CD4-positive, CD25-positive, alpha-beta regulatory T cell (primary cell): Measurements from ENCODE around the gene DNAJC18. TPM values are rescaled to one million over a fixed set of nuclear protein-coding genes. Genes with fewer than 3 reads are reported as not detected.
A peak's percentile ranks its signal among the peaks of the same experiment; 100 is the strongest.
"Not testable (repeated sequence)": the region's sequence is repeated elsewhere in the genome, so short reads cannot be mapped to it uniquely, and the experiment has no call there.

Experiments used
- ATAC-seq, 2 donors: fragments of 150-1000 bp; cut with Tn5 transposase; one replicate each; pipeline ENCODE4 v1.10.0; 2021; ENCODE audit warnings: low read depth in 2 of 2, moderate number of reproducible peaks in 2 of 2, moderate library complexity in 1 of 2
- DNase-seq, 3 donors: peaks; one replicate each; pipeline versions ENCODE4 v3.0.0 to v3.0.0-alpha.2; 2012 to 2022; ENCODE audit warnings: mixed read lengths in 1 of 3
- H3K27ac ChIP-seq: one replicate; pipeline ENCODE4 v1.7.0; 2013; ENCODE audit warnings: mild to moderate bottlenecking, low read length; ENCODE audit not compliant: insufficient read depth, poor library complexity, severe bottlenecking
- H3K27me3 ChIP-seq: one replicate; pipeline ENCODE4 v1.7.0; 2013; ENCODE audit warnings: low read length; ENCODE audit not compliant: control insufficient read depth, insufficient read depth
- H3K36me3 ChIP-seq: one replicate; pipeline ENCODE4 v1.7.0; 2013; ENCODE audit warnings: mild to moderate bottlenecking, low read length, moderate library complexity; ENCODE audit not compliant: control insufficient read depth, insufficient read depth
- H3K4me1 ChIP-seq: 2 replicates; pipeline ENCODE4 v1.7.0; 2013; ENCODE audit warnings: mild to moderate bottlenecking, low read length; ENCODE audit not compliant: insufficient read depth, control insufficient read depth, poor library complexity, severe bottlenecking
- H3K4me3 ChIP-seq: one replicate; pipeline ENCODE4 v1.7.0; 2013; ENCODE audit warnings: low read depth, mild to moderate bottlenecking, low read length, moderate library complexity
- H3K9me3 ChIP-seq, 2 experiments: 1 replicate in 1 of 2; 2 replicates in 1 of 2; pipeline ENCODE4 v1.7.0; 2013; ENCODE audit warnings: low read length in 2 of 2, mild to moderate bottlenecking in 1 of 2, moderate library complexity in 1 of 2; ENCODE audit not compliant: control insufficient read depth in 2 of 2
- H3K27ac Mint-ChIP-seq, 3 donors: one replicate each; pipeline ENCODE4 v1.8.0; 2020 to 2022; ENCODE audit warnings: mild to moderate bottlenecking in 3 of 3, mixed read lengths in 3 of 3, moderate library complexity in 2 of 3
- H3K27me3 Mint-ChIP-seq: one replicate; pipeline ENCODE4 v1.8.0; 2022; ENCODE audit warnings: mild to moderate bottlenecking, mixed read lengths
- H3K36me3 Mint-ChIP-seq: one replicate; pipeline ENCODE4 v1.8.0; 2020; ENCODE audit warnings: mixed read lengths
- H3K4me1 Mint-ChIP-seq, 4 donors: one replicate each; pipeline ENCODE4 v1.8.0; 2020 to 2022; ENCODE audit warnings: mixed read lengths in 4 of 4, mild to moderate bottlenecking in 1 of 4
- H3K4me3 Mint-ChIP-seq, 4 donors: one replicate each; pipeline ENCODE4 v1.8.0; 2020 to 2022; ENCODE audit warnings: mild to moderate bottlenecking in 4 of 4, mixed read lengths in 4 of 4, moderate library complexity in 3 of 4
- H3K9me3 Mint-ChIP-seq, 7 donors: one replicate each; pipeline ENCODE4 v1.8.0; 2020 to 2022; ENCODE audit warnings: mixed read lengths in 7 of 7, mild to moderate bottlenecking in 3 of 7, moderate library complexity in 2 of 7
- polyA plus RNA-seq, 4 donors: library from polyadenylated mRNA; unstranded; fragments of 300-500 nt; fragmentation: Illumina TruSeq; gene quantifications; one replicate each; pipeline ENCODE4 v1.2.3, GENCODE V29; 2021
- total RNA-seq: library from RNA; stranded (reverse); gene quantifications from one replicate; pipeline ENCODE4 v1.2.3, GENCODE V29; 2022

Gene DNAJC18
- total and polyA plus RNA-seq, 5 donors from 2014 or later, result 4.0 to 9.0 (median 5.6) TPM

- Mint-ChIP-seq H3K36me3 (no peaks in the 10 kb centered on the region), H3K9me3 (peaks cover 0 to 1% (median 0%) of the 10 kb centered on the region in 7 donors), H3K27me3 (no peaks in the 10 kb centered on the region), H3K4me1 (peaks cover 0 to 68% (median 38%) of the 10 kb centered on the region in 4 donors), H3K27ac (peak overlapping the region in 1 of 3 donors; percentile 32), H3K4me3 (peak overlapping the region in 1 of 4 donors; percentile 49)
- Histone ChIP-seq H3K27ac (no peak overlapping the region), H3K9me3 (no peaks in the 10 kb centered on the region), H3K4me1 (peaks cover 47% of the 10 kb centered on the region), H3K4me3 (no peak overlapping the region), H3K36me3 (no peaks in the 10 kb centered on the region), H3K27me3 (no peaks in the 10 kb centered on the region)
- DNase-seq, result no peak
- no peak for ATAC-seq
These were observed 51.6 kb downstream of the DNAJC18 start for GRCh38 chr5:139387611-139388197.

GRCh38 chr5:139386956-139387355 is 52.4 kb downstream of the DNAJC18 start:
- peak overlapping the region in 2 of 3 donors; percentile 96 to 97 for H3K27ac Mint-ChIP-seq
- H3K36me3 ChIP-seq, H3K36me3 Mint-ChIP-seq, H3K4me3 ChIP-seq, H3K27me3 Mint-ChIP-seq, H3K27me3 ChIP-seq, H3K27ac ChIP-seq, DNase-seq, H3K9me3 ChIP-seq, ATAC-seq, H3K9me3 Mint-ChIP-seq: not testable (repeated sequence)
- H3K4me3 Mint-ChIP-seq, result peak overlapping the region in 1 of 4 donors; percentile 72
- H3K4me1 ChIP-seq, result peaks cover 40% of the 10 kb centered on the region
- peaks cover 0 to 66% (median 37%) of the 10 kb centered on the region in 4 donors for H3K4me1 Mint-ChIP-seq

- Histone ChIP-seq H3K4me3 (no peak overlapping the region), H3K27me3 (no peaks in the 10 kb centered on the region), H3K9me3 (no peaks in the 10 kb centered on the region), H3K27ac (no peak overlapping the region), H3K36me3 (no peaks in the 10 kb centered on the region), H3K4me1 (peaks cover 31% of the 10 kb centered on the region)
- no peak for DNase-seq
- no peak for ATAC-seq
- no peaks in the 10 kb centered on the region for H3K36me3 Mint-ChIP-seq
- H3K27me3 Mint-ChIP-seq, result no peaks in the 10 kb centered on the region
- H3K27ac Mint-ChIP-seq, result peak overlapping the region; percentile 29 to 97 (median 84)
- peak overlapping the region; percentile 39 to 96 (median 80) for H3K4me3 Mint-ChIP-seq
- peaks cover 0 to 57% (median 30%) of the 10 kb centered on the region in 4 donors for H3K4me1 Mint-ChIP-seq
- peaks cover 0 to 1% (median 0%) of the 10 kb centered on the region in 7 donors for H3K9me3 Mint-ChIP-seq
These were observed 53.3 kb downstream of the DNAJC18 start for GRCh38 chr5:139386050-139386438.

GRCh38 chr5:139385061-139386049 is 54.0 kb downstream of the DNAJC18 start:
- Histone ChIP-seq H3K36me3 (no peaks in the 10 kb centered on the region), H3K27me3 (no peaks in the 10 kb centered on the region), H3K27ac (peak overlapping the region; percentile 76), H3K4me3 (peak overlapping the region; percentile 80), H3K4me1 (peaks cover 24% of the 10 kb centered on the region), H3K9me3 (no peaks in the 10 kb centered on the region)
- Mint-ChIP-seq H3K4me3 (peak overlapping the region; percentile 72 to 96 (median 84)), H3K27ac (peak overlapping the region; percentile 84 to 97 (median 97)), H3K4me1 (peaks cover 0 to 50% (median 29%) of the 10 kb centered on the region in 4 donors), H3K27me3 (no peaks in the 10 kb centered on the region), H3K36me3 (no peaks in the 10 kb centered on the region), H3K9me3 (peaks cover 0 to 1% (median 0%) of the 10 kb centered on the region in 7 donors)
- DNase-seq, result peak in 1 of 3 donors; percentile 68
- ATAC-seq, result peak in 1 of 2 donors; percentile 15

- Histone ChIP-seq H3K9me3 (no peaks in the 10 kb centered on the region), H3K36me3 (no peaks in the 10 kb centered on the region), H3K4me3 (peak overlapping the region; percentile 80), H3K27ac (peak overlapping the region; percentile 76), H3K27me3 (no peaks in the 10 kb centered on the region), H3K4me1 (peaks cover 17% of the 10 kb centered on the region)
- no peak for ATAC-seq
- Mint-ChIP-seq H3K4me3 (peak overlapping the region; percentile 72 to 96 (median 84)), H3K27ac (peak overlapping the region; percentile 84 to 97 (median 97)), H3K9me3 (peaks cover 0 to 1% (median 0%) of the 10 kb centered on the region in 7 donors), H3K4me1 (peaks cover 0 to 43% (median 24%) of the 10 kb centered on the region in 4 donors), H3K27me3 (no peaks in the 10 kb centered on the region), H3K36me3 (no peaks in the 10 kb centered on the region)
- DNase-seq, result no peak
These were observed 54.7 kb downstream of the DNAJC18 start for GRCh38 chr5:139384591-139385051.

GRCh38 chr5:139383993-139384590 is 55.2 kb downstream of the DNAJC18 start:
- H3K4me3 Mint-ChIP-seq, result peak overlapping the region in 3 of 4 donors; percentile 47 to 69 (median 47)
- no peaks in the 10 kb centered on the region for H3K9me3 ChIP-seq
- H3K4me1 ChIP-seq, result peaks cover 11% of the 10 kb centered on the region
- H3K27me3 Mint-ChIP-seq, result no peaks in the 10 kb centered on the region
- no peak for ATAC-seq
- H3K36me3 Mint-ChIP-seq, result no peaks in the 10 kb centered on the region
- no peak overlapping the region for H3K4me3 ChIP-seq
- no peaks in the 10 kb centered on the region for H3K36me3 ChIP-seq
- no peaks in the 10 kb centered on the region for H3K27me3 ChIP-seq
- H3K27ac Mint-ChIP-seq, result peak overlapping the region; percentile 84 to 97 (median 97)
- peak overlapping the region; percentile 76 for H3K27ac ChIP-seq
- peaks cover 0 to 1% (median 0%) of the 10 kb centered on the region in 7 donors for H3K9me3 Mint-ChIP-seq
- peaks cover 0 to 38% (median 24%) of the 10 kb centered on the region in 4 donors for H3K4me1 Mint-ChIP-seq
- DNase-seq, result no peak

GRCh38 chr5:139383275-139383992 is 55.9 kb downstream of the DNAJC18 start, which contains the start of gene SLC23A1:
Gene SLC23A1 (minus strand): TSS chr5:139383297. CDS start chr5:139383253, 44 bp downstream.
- Mint-ChIP-seq H3K27ac (peak within 1 kb of the TSS in 2 of 3 donors; percentile 84 to 97), H3K27me3 (no peaks in the 10 kb centered on the region), H3K4me3 (peak within 1 kb of the TSS in 2 of 4 donors; percentile 47 to 69), H3K4me1 (peaks cover 0 to 34% (median 27%) of the 10 kb centered on the region in 4 donors), H3K9me3 (peaks cover 0 to 1% (median 0%) of the 10 kb centered on the region in 7 donors), H3K36me3 (no peaks in the 10 kb centered on the region)
- Histone ChIP-seq H3K4me3 (no peak within 1 kb of the TSS), H3K27ac (no peak within 1 kb of the TSS), H3K36me3 (no peaks in the 10 kb centered on the region), H3K4me1 (peaks cover 11% of the 10 kb centered on the region), H3K27me3 (no peaks in the 10 kb centered on the region), H3K9me3 (no peaks in the 10 kb centered on the region)
- ATAC-seq (no peak), DNase-seq (no peak)
